Fibroblast of skin of right quadriceps (primary cell): ENCODE measurements around the gene CDC6.

Experiments used
- DNase-seq: peaks from one replicate; pipeline ENCODE4 v3.0.0-alpha.2; 2013

Gene CDC6

GRCh38 chr17:40341808-40342503 is 54.3 kb downstream of the CDC6 start:
- peak; percentile 62 for DNase-seq

GRCh38 chr17:40342504-40343218 is 55.0 kb downstream of the CDC6 start:
- no peak for DNase-seq

DNA sequence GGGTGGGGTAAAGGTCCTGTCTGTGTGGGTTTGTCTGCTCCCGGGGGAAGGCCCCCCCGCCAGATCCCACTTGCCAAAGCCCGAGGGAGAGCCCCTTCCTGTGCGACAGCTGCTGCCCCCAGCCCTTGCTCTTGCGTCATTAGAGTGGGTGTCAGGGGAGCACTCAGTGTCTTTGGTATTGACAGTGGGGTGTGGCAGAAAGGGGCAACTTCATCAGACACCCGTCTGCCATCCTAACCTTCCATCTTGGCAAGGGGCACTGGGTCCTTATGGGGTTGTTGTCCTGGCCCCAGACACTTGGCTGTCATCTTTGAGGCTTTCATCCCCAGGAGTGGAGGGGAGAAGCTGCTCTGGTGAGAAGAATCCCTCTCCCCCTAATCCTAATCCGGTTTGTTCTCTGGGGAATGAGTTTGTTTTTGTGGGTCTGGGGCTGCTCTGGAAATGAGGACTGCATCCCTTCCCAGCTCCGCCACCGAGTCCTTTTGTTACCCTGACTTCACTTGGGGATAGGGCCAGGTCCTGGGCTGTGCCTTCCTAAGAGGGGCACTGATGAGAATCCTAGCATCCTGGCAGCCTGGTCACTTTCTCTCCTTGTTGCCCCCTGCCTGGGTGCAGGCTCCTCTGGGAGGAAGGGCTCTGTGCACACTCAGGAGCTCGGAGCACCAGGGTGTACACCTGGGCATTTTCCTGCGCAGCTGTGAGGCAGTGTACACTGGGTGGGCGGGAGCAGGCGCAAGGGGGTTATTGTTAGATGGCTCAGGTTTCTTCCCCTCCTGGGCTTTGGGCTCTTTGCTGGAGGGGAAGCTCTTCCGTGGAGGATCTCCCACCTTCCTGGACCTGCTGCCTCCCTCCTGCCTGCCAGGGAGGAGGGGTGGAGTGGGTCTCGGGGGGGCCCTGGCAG is 55.8 kb downstream of the CDC6 start:
- no peak for DNase-seq

- DNase-seq = no peak
Observed at GRCh38 chr17:40344421-40345160, 56.9 kb downstream of the CDC6 start.

- peak; percentile 82 for DNase-seq
Observed at GRCh38 chr17:40345161-40345993, 57.7 kb downstream of the CDC6 start.

DNA sequence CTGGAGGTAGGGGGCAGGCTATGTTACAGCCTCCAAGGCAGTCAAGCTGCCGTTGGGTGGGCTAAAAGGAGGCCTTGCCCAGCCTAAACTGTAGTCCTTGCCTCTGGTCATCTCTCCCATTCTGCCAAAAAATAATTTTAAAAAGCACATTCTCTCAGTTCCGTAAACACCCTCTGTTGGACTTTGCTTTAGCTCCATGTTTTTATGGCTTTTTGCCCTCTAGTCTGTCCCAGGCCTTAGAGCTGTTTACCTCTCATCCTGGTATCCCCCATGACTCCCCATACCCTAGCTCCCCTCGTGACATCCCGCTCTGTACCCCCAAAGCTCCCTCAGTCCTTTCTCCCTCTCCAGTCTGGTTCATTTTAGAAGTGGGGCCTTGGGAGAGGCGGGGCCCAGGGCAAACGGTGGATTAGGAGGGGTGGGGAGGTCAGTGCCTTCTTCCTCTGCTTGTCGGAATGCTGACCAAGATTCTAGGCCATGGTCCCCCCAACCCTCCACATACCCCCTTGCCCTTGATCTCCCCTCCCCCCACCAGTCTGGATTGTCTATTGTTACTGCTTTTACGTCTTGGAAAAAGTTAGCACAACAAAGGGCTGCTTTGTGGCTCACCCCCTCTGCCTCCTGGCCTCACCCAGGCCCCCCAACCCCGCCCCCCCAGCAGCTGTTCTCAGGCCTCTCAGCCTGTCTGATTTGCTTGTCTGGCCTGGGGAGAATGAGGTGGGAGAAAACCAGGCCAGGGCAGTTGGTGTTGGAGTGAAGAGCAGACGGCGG is 58.5 kb downstream of the CDC6 start:
- DNase-seq = no peak

- no peak for DNase-seq
Observed at GRCh38 chr17:40346765-40347158, 59.1 kb downstream of the CDC6 start.

DNA sequence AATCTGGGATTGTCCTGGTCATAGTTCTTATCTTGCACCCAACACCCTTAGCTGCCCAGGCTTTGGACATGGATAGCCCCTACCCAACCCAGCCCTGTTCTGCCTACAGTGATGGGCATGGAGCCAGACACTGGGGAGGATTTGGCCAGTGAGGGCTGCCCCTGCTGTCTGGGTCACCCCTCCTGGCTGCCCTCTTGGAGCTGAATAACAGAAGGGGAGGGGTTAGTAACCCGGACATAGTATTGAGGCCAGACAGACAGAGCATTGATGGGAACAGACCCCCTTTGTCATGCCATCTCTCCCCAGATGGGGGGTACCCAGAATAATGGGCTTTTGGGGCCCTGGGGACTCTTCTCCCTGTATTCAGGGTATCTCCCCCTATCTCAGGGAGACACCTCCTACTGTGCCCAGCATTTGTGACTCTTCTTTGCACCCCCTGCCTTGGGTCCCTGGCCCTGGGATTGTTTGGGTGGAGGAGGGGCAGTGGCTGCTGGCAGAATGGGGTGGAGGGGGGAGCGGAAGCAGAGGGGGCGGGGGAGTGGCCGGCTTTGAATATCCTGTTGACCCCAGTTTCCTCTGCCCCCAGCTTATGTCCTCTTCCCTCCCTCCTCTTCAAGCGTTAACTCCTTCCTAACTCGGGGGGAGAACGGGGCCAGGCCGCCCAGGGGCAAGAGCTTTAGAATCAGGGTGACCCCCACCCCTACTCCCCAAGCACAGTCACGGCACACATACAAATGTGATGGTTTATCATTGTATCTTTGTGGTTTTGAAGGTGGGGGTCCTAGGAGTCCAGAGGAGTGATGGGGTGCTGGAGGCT is 59.8 kb downstream of the CDC6 start:
- no peak for DNase-seq

DNA sequence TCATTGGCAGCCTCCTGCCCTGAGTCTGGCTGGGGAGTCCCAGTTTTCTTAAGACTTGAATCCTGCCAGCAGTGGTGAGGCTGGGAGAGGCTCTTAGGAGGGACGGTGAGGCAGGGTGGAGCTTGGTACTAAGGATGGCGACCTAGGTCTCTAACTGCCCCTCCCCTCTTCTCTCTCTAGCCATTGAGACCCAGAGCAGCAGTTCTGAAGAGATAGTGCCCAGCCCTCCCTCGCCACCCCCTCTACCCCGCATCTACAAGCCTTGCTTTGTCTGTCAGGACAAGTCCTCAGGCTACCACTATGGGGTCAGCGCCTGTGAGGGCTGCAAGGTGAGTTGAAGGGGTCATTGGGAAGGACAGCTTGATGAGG is 60.4 kb downstream of the CDC6 start:
- DNase-seq = no peak

GRCh38 chr17:40348562-40349476 is 61.1 kb downstream of the CDC6 start:
- no peak for DNase-seq

DNA sequence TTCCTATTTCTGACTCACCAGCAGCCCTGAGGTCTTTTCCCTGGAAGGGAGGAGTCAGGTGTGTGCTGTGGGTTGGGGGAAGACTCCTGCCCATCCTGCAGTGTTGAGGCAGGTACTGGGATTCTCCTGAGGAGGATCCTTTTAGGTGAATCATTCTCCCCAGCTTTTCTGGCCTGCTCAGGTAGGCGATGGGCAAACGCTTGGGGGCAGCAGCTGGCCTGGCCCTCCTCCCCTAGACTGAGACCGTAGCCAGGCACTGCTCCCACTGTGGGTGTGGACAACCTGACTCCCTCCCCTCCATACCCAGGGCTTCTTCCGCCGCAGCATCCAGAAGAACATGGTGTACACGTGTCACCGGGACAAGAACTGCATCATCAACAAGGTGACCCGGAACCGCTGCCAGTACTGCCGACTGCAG is 61.8 kb downstream of the CDC6 start:
- no peak for DNase-seq

- DNase-seq = peak; percentile 67
Observed at GRCh38 chr17:40349895-40350688, 62.4 kb downstream of the CDC6 start.

GRCh38 chr17:40350689-40351358 is 63.1 kb downstream of the CDC6 start:
- DNase-seq = no peak

GRCh38 chr17:40351359-40352236 is 63.9 kb downstream of the CDC6 start:
- no peak for DNase-seq

DNA sequence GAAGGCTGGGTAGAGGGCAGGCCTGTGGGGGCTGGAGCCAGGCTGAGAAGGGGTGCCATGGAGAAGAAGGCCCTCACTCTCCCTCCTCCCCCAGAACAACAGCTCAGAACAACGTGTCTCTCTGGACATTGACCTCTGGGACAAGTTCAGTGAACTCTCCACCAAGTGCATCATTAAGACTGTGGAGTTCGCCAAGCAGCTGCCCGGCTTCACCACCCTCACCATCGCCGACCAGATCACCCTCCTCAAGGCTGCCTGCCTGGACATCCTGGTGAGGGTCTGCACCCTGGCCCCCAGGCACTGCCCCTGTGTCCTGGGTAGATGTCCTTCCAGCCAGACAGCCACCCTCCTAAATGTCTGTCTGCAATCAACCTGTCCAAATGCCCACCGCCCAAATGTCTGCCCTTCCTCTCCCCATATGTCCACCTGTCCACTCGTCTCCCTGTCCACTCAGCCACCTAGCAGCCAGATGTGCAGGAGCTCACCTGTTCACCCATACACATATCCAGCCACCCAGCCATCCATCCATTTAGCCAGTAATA is 64.6 kb downstream of the CDC6 start:
- DNase-seq = no peak

DNA sequence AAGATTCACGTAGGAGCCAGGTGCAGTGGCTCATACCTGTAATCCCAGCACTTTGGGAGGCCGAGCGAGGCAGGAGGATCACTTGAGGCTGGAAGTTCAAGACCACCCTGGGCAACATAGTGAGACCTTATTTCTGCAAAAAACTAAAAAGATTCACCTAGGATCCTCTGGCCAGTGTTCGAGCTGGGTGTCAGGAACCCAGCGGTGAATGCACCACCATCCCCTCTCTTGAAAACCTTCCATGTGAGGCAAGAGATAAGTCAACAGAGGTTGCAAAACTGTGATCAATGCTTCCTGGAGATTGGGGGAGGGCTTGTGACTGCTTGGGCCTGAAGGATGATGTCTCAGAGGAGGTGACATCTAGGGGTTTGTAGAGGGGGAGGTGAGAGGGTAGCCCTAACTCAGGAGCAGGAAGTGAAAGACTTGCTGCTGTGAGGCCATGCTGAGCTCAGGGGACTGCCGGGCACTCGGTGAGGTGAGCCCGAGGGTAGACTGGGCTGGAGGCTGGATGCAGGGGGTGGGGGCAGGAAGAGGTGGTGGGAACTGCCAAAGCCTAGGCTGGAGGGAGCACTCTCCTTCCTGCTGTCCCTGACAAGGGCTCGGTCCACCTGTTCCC is 65.2 kb downstream of the CDC6 start:
- DNase-seq = no peak
